NCI-H2107 treated with DMSO at 0.1 percent for 48 hours (cell line): ENCODE data around the gene NFIB.

Experiments used
- DNase-seq: peaks from one replicate; lab custom pipeline; 2025; ENCODE audit not compliant: unreplicated experiment; lab: John Stamatoyannopoulos, UW

The NFIB gene

GRCh38 chr9:14307989-14308852, 5.7 kb downstream of the NFIB start:
- DNase-seq, result no peak

- DNase-seq, result no peak
Observed at GRCh38 chr9:14306672-14307660, 7.0 kb downstream of the NFIB start.

- no peak for DNase-seq
Observed at GRCh38 chr9:14306188-14306587, 7.8 kb downstream of the NFIB start.

- no peak for DNase-seq
Observed at GRCh38 chr9:14304259-14304658, 9.7 kb downstream of the NFIB start.

GRCh38 chr9:14303521-14303920, 10.4 kb downstream of the NFIB start:
- no peak for DNase-seq

GRCh38 chr9:14303100-14303499, 10.8 kb downstream of the NFIB start:
- DNase-seq, result no peak

GRCh38 chr9:14302405-14302804, 11.5 kb downstream of the NFIB start:
- no peak for DNase-seq

- DNase-seq, result no peak
Observed at GRCh38 chr9:14301583-14302021, 12.3 kb downstream of the NFIB start.

GRCh38 chr9:14301006-14301405, 12.9 kb downstream of the NFIB start:
- no peak for DNase-seq

GRCh38 chr9:14300588-14300987, 13.4 kb downstream of the NFIB start:
- no peak for DNase-seq

- no peak for DNase-seq
Observed at GRCh38 chr9:14300040-14300439, 13.9 kb downstream of the NFIB start.

GRCh38 chr9:14298601-14299022, 15.3 kb downstream of the NFIB start:
- DNase-seq, result no peak

GRCh38 chr9:14296495-14297113, 17.3 kb downstream of the NFIB start:
- no peak for DNase-seq

GRCh38 chr9:14294659-14295058, 19.3 kb downstream of the NFIB start:
- no peak for DNase-seq

- DNase-seq, result no peak
Observed at GRCh38 chr9:14293801-14294200, 20.1 kb downstream of the NFIB start.

- DNase-seq, result no peak
Observed at GRCh38 chr9:14292181-14292739, 21.7 kb downstream of the NFIB start.

GRCh38 chr9:14289916-14290315, 24.0 kb downstream of the NFIB start:
- no peak for DNase-seq

GRCh38 chr9:14288433-14288832, 25.5 kb downstream of the NFIB start:
- no peak for DNase-seq

- no peak for DNase-seq
Observed at GRCh38 chr9:14286121-14286520, 27.8 kb downstream of the NFIB start.

- DNase-seq, result no peak
Observed at GRCh38 chr9:14283276-14283675, 30.7 kb downstream of the NFIB start.

GRCh38 chr9:14281876-14282275, 32.1 kb downstream of the NFIB start:
- DNase-seq, result no peak
